ENCODE results near the gene UAP1L1.

DNA sequence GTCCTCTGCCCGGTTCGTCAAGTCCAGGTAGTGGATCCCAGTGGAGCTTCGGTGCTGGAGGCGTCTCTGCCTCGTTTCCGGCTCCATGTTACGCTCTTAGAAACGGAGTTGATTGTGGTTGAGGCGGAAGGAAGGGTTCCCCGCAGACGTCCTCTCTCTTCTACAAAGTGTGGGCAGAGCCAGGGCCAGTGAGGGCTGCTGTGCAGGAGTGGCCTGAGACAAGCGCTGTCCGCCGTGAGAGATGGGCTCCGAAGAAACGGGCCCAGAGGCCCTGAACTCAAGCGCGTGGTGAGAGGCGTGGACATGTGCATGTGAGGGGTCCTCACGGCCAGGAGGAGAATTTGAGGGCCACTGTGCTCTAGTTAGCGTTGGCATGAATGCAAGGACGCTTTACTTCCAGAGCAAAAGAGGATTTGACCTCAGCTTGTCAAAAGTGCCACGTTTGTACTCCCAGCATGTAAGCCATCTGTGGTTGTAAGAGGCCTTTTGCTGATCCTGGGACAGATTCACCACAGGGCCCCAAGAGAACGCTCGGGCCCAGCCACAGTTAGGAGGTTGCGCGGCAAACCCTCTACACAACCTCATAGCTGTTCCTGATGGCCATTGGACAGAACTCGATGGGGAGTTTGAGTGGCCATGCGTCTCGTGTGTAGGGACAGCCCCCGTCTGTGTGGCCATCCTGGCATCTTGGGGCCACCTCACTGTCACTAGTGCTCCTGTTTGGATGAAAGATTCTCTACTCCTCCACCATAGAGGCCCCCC, 19.6 kb downstream of the UAP1L1 start:
- TF ChIP-seq CTCF (IDR thresholded peaks at IDR 0.05; ENCODE audit: insufficient read depth, low read length) (no peak), POLR2AphosphoS5 (IDR thresholded peaks at IDR 0.05; ENCODE audit: low read depth) (no peak)

Data from HL-60 (cell line).